ENCODE measurements around the gene COPE. TPM values are rescaled to one million over a fixed set of nuclear protein-coding genes. Genes with fewer than 3 reads are reported as not detected.

The COPE gene
- polyA plus RNA-seq, 12 donors = 55.2 to 96.3 (median 71.7) TPM; not detected in 1

DNA sequence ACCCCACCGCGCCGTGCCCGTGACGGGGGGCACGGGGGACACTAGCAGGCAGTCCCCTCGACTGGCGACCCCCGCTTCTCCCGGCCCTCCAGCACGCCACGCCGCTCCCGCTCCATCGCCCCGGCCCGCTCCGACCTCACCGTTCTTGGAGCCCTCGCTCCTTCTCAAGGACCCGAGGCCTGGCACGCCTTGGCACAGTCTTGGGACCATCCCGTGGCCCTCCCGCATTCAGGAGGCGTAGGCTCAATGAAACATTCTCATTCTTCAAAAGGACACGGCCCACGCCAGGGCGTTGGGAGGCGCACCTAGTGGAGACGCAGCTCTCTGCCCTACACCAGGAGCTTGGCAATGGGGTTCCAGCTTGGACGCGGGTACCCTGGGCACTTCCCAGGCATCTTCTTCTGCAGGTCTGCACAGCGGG lies 22.8 kb downstream of the COPE start:
- no peak for DNase-seq

GRCh38 chr19:18895824-18896341 lies 23.3 kb downstream of the COPE start, which contains the start of gene CERS1:
Gene CERS1 (minus strand): TSS chr19:18896158. CDS start chr19:18896072, 86 bp downstream.
- DNase-seq = no peak

GRCh38 chr19:18895038-18895823 lies 24.0 kb downstream of the COPE start:
- DNase-seq = peak; percentile 39

- peak; percentile 82 for DNase-seq
Measured at GRCh38 chr19:18894254-18895037, 24.7 kb downstream of the COPE start.

DNA sequence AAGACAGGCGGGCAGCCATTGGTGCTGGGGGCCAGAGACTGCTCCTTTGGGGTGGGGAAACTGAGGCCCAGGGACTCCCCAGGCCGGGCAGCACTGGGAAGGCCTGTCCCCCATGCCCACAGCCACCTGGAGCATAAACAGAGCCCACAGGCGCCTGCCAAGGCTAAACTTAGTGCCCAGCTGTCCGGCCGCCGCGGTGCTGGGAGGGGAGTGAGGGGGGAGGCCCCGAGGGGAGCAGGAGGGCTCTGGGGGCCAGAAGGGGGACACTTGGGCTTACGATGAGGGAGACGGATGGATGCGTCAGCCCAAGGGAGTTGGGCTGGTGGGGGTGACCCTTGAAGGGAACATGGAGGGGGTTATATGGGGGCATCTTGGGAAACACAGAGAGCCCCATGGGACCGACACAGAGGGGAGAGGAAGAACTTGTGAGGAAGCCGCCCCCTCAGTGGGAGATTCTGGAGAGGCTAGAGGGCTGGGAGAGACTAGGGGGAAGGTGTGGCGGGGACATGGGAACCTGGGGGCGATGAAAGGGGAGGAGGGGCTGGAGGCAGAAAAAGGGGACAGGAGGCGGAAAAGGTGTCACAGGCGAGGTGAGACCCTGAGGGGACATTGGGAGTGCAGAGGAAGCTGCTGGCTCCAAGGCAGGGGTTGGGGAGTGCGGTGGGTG lies 25.5 kb downstream of the COPE start:
- no peak for DNase-seq

DNA sequence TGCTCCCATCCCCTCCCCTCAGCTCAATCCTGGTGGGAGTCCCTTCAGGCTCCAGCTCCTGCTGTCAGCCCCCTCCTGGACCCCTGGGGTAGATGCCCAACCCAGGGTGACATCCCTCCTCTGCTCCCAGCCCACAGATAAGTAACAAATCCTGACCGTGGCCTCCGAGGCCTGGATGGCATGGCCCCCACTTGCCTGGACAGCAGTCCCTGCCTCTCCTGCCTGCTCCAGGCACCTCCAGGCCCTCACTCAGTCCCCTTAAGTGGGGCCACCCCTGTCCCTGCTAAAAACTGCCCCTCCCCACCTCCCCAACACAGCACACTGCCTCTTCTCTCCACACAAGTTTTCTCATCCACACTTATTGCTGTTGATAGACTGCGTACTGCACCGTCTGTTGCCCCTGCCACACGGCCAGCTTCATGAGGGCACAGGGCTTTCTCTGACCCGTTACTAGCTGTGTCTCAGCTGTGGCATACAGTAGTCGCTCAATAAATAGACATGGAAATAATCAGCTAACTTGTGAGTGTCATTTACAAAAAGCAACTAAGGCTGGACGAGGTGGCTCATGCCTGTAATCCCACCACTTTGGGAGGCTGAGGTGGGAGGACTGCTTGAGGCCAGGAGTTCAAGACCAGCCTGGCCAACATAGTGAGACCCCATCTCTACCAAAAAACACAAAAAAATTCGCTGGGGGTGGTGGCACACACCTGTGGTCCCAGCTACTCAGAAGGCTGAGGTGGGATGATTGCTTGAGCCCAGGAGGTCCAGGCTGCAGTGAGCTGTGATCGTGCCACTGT lies 29.0 kb downstream of the COPE start:
- no peak for DNase-seq

- DNase-seq = no peak
Measured at GRCh38 chr19:18886972-18887371, 32.2 kb downstream of the COPE start.

DNA sequence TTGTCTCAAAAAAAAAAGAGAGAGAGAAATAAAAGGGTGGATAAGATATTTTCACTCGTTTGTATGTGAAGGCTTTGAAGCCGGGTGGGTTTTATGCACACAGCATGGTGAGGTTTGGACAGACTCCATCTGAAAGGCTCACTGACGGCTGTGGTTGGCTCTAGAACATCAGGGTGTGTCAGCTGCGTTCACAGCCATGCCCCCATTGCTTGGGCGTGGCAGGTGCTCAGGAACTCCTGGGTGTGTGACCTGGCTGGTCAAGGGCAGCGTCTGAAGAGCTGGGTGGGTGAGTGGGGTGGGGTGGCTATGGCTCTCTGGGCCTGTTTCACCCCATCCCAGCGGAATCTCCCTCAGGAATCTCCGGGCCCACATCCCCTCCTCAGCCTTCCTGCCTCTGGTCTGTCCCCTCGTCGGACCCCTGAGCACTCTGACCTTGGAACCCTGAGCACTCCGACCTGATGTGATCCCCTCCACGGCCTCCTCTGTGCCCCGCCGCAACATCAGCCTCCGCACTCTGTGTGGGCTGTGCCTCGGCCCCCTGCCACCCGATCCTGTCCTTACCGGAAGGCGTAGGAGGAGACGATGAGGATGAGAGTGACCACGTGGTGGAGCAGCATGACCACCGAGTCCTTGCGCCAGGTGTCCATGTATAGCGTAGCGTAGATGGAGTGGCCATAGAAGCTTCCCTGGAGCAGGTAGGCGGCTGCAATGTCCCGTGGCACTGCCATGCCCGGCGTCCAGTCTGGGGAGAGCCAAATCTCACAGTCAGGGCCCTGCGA lies 35.5 kb downstream of the COPE start:
- DNase-seq = no peak

GRCh38 chr19:18881491-18881890 lies 37.7 kb downstream of the COPE start:
- DNase-seq = no peak

DNA sequence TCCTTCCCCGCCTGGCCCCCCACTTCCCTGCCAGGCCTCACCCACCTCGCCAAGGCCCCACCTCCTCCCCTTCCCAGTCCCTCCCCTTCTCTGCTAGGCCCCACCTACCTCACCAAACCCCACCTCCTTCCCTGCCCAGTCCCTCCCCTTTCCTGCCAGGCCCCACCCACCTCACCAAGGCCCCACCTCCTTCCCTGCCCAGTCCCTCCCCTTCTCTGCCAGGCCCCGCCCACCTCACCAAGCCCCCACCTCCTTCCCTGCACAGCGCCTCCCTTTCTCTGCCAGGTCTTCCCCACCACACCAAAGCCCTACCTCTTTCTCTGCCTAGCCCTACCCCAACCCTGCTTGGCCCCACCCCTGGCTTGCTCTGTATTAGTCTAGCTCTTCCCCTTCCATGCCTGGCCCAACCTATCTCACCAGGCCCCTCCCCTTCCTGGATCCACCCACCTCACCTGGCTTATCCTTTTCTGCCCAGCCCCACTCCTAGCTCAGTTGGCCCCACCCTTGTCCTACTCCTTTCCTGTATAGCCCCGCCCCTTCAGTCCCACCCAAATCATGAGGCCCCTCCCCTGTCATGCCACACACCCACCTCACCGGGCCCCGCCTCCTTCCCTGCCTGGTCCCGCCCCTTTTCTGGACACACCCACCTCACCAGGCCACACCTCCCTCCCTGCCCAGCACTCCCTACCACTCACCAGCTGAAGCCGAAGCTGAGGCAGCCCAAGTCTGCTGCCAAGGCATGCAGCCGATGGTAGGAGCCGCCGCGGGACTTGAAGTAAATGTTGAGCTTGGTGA lies 39.4 kb downstream of the COPE start:
- no peak for DNase-seq

- no peak for DNase-seq
Measured at GRCh38 chr19:18878858-18879578, 40.2 kb downstream of the COPE start.

DNA sequence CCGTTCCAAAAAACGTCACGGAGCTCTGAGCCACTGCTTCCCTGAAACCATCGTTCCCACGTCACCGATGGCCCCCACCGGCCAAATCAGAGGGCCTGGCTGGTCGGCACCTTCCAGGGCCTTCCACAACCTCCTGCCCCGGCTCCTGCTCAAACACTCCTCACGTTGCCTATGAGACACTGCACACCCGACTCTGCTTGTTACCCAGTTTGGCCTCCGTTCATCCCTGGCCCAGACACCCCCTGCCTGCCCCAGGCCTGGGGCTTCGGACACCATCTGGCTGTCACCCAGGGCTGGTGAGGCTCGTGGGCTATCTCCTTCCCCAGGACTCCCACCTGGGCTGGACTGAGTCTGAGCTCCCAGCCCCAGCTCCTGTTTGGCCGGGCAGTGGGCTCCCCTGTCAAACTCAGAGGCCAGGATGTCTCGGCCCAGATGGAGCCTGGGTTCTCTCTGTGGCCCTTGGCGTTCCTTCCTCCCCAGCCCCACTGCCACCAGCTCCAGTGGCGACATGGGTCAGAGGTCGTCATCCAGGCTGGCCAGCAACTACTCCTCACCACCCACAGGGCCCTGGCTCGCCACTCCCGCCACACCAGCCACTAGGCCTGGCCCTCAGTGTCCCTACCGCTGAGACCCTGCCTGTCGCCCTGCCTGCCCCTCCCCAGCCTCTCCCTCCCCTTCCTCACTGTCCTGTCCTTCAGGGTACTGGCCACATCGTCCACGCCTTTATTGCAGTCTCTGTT lies 41.0 kb downstream of the COPE start:
- no peak for DNase-seq

GRCh38 chr19:18876865-18877264 lies 42.3 kb downstream of the COPE start:
- no peak for DNase-seq

GRCh38 chr19:18875726-18876125 lies 43.5 kb downstream of the COPE start:
- no peak for DNase-seq

- no peak for DNase-seq
Measured at GRCh38 chr19:18871543-18871942, 47.6 kb downstream of the COPE start.

GRCh38 chr19:18870531-18871172 lies 48.5 kb downstream of the COPE start:
- no peak for DNase-seq

DNA sequence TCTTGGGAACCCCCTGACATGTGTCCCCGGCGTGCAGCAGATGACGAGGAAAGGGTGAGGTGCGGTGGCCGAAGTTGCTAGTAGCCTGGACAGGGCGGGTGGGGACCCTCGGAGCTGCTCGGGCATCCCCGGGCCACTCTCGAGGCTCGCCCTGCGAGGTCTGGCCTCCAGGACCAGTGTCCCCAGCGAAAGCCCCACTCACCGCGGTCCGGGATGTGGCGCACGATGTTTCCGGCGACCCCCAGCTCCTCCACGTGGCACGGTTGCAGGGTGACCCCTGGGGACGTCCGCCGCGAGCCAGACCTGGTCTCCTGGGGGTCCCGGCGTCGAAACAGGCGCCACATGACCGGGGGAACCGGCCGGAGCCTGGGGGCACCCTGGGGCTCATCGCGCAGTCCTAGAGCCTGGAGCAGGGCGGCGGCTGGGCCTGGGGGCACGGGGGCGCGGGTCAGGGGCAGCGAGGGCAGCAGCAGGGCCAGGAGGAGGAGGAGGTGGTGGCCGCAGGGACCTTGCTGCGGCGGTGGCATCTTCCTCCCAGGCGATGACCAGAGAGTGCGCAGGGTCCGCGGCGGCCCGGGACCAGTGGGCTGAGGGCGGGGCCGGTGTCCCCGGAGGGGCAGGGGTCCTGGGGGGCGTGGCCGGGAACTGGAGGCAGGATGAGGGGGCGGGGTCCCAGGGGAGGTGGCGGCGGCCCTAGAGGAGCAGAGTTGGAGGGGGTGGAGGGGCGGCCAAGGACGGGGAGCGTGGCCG lies 49.2 kb downstream of the COPE start:
- DNase-seq = no peak

All from muscle of arm (tissue), 12 donors.